Left renal pelvis (tissue), 4 donors: ENCODE results near the gene PDAP1. TPM values are rescaled to one million over a fixed set of nuclear protein-coding genes. Genes with fewer than 3 reads are reported as not detected.
"Not testable (repeated sequence)": the region's sequence is repeated elsewhere in the genome, so short reads cannot be mapped to it uniquely, and the experiment has no call there.

Experiments
- DNase-seq, 4 donors: peaks; one replicate each; pipeline ENCODE4 v3.0.0-alpha.2; 2013; ENCODE audit warnings: low read depth in 4 of 4, low spot score in 3 of 4
- polyA plus RNA-seq, 4 donors: library from polyadenylated mRNA; unstranded; fragments of 120-200 nt; gene quantifications; one replicate each; pipeline ENCODE4 v1.2.1, GENCODE V29; 2013; ENCODE audit not compliant: insufficient read length in 4 of 4

Gene PDAP1
- polyA plus RNA-seq, 4 donors: 114 to 140 (median 137) TPM

GRCh38 chr7:99380032-99380822, 28.2 kb downstream of the PDAP1 start:
- no peak for DNase-seq

- not testable (repeated sequence) for DNase-seq
Measured at GRCh38 chr7:99379693-99380031, 28.7 kb downstream of the PDAP1 start.

GRCh38 chr7:99379043-99379577, 29.3 kb downstream of the PDAP1 start:
- no peak for DNase-seq

- no peak for DNase-seq
Measured at GRCh38 chr7:99375070-99375807, 33.2 kb downstream of the PDAP1 start.

GRCh38 chr7:99374111-99375064, 34.0 kb downstream of the PDAP1 start, which contains the start of gene ARPC1B:
TSS of gene ARPC1B (plus strand) at chr7:99374730. CDS start at chr7:99385715, 10,985 bp downstream.
- DNase-seq: no peak

GRCh38 chr7:99373091-99374066, 35.0 kb downstream of the PDAP1 start:
- no peak for DNase-seq

GRCh38 chr7:99372275-99373090, 35.9 kb downstream of the PDAP1 start:
- peak in 1 of 4 donors; percentile 60 for DNase-seq

GRCh38 chr7:99371376-99371920, 36.9 kb downstream of the PDAP1 start:
- DNase-seq: no peak

GRCh38 chr7:99369767-99370391, 38.5 kb downstream of the PDAP1 start:
- DNase-seq: no peak

- no peak for DNase-seq
Measured at GRCh38 chr7:99368750-99369389, 39.5 kb downstream of the PDAP1 start.

GRCh38 chr7:99366646-99367045, 41.8 kb downstream of the PDAP1 start:
- DNase-seq: no peak

GRCh38 chr7:99365318-99366141, 42.9 kb downstream of the PDAP1 start:
- no peak for DNase-seq

- no peak for DNase-seq
Measured at GRCh38 chr7:99363286-99363685, 45.1 kb downstream of the PDAP1 start.

- no peak for DNase-seq
Measured at GRCh38 chr7:99362801-99363200, 45.6 kb downstream of the PDAP1 start.

- DNase-seq: no peak
Measured at GRCh38 chr7:99359465-99360154, 48.8 kb downstream of the PDAP1 start.

- DNase-seq: not testable (repeated sequence)
Measured at GRCh38 chr7:99358521-99358920, 49.9 kb downstream of the PDAP1 start.
